MM.1S (cell line): ENCODE results near the gene MPZL1.

Source experiments
- DNase-seq: peaks from one replicate; pipeline ENCODE4 v3.0.0-alpha.2; 2015
- H2AFZ ChIP-seq: fragments of 300-600 bp; sonication (generic); 2 replicates; pipeline ENCODE4 v1.6.0; 2016; ENCODE audit warnings: antibody characterized with exemption, low read length
- H3F3A ChIP-seq: fragments of 300-600 bp; sonication (generic); 2 replicates; pipeline ENCODE4 v1.6.1; 2016; ENCODE audit warnings: mild to moderate bottlenecking, antibody characterized with exemption, low read length, moderate library complexity, mixed read lengths; ENCODE audit not compliant: insufficient read depth
- H3K27ac ChIP-seq: fragments of 300-600 bp; sonication (generic); 2 replicates; pipeline ENCODE4 v1.5.1; 2016; ENCODE audit warnings: mild to moderate bottlenecking, low read length
- H3K27me3 ChIP-seq: fragments of 300-600 bp; sonication (generic); replicated peaks from 2 replicates; pipeline ENCODE4 v1.6.0; 2016; ENCODE audit warnings: low read length; ENCODE audit not compliant: insufficient read depth
- H3K36me3 ChIP-seq: fragments of 300-600 bp; sonication (generic); replicated peaks from 2 replicates; pipeline ENCODE4 v1.6.1; 2016; ENCODE audit warnings: mild to moderate bottlenecking, low read length, mixed read lengths; ENCODE audit not compliant: insufficient read depth
- H3K4me1 ChIP-seq: fragments of 300-600 bp; sonication (generic); 2 replicates; pipeline ENCODE4 v1.6.1; 2016; ENCODE audit warnings: low read length, mixed read lengths
- H3K4me2 ChIP-seq: fragments of 300-600 bp; sonication (generic); 2 replicates; pipeline ENCODE4 v1.6.0; 2016; ENCODE audit warnings: low read depth, low read length
- H3K4me3 ChIP-seq: fragments of 300-600 bp; sonication (generic); 2 replicates; pipeline ENCODE4 v1.5.1; 2016; ENCODE audit warnings: low read length, mixed read lengths
- H3K79me2 ChIP-seq: fragments of 300-600 bp; sonication (generic); 2 replicates; pipeline ENCODE4 v1.6.1; 2016; ENCODE audit warnings: mixed run types, low read length, mixed read lengths
- H3K9ac ChIP-seq: fragments of 300-600 bp; sonication (generic); 2 replicates; pipeline ENCODE4 v1.6.1; 2016; ENCODE audit warnings: low read length, mixed read lengths
- H3K9me2 ChIP-seq: fragments of 300-600 bp; sonication (generic); replicated peaks from 2 replicates; pipeline ENCODE4 v1.6.1; 2016; ENCODE audit warnings: mild to moderate bottlenecking, low read length, mixed read lengths; ENCODE audit not compliant: insufficient read depth
- H3K9me3 ChIP-seq: fragments of 300-600 bp; sonication (generic); replicated peaks from 2 replicates; pipeline ENCODE4 v1.6.1; 2016; ENCODE audit warnings: mild to moderate bottlenecking, low read length, mixed read lengths; ENCODE audit not compliant: insufficient read depth
- H4K20me1 ChIP-seq: fragments of 300-600 bp; sonication (generic); 2 replicates; pipeline ENCODE4 v1.6.1; 2016; ENCODE audit warnings: mild to moderate bottlenecking, low read length, moderate library complexity, mixed read lengths; ENCODE audit not compliant: insufficient read depth
- EZH2 ChIP-seq: fragments of 300-600 bp; sonication (generic); optimal IDR thresholded peaks from 2 replicates; pipeline ENCODE3; 2017; ENCODE audit warnings: low read depth, mild to moderate bottlenecking, antibody characterized with exemption, low read length, mixed read lengths
- EZH2phosphoT487 ChIP-seq: fragments of 300-600 bp; sonication (generic); IDR thresholded peaks from 2 replicates; pipeline ENCODE4 v1.6.1; 2018; ENCODE audit warnings: antibody characterized with exemption, low read length
- TF ChIP-seq, protein P1 (sequence below): fragments of 300-600 bp; sonication (generic); IDR thresholded peaks from 2 replicates; pipeline ENCODE4 v1.5.1; 2016; ENCODE audit warnings: antibody characterized with exemption, low read length, mixed read lengths

MPZL1 gene

DNA sequence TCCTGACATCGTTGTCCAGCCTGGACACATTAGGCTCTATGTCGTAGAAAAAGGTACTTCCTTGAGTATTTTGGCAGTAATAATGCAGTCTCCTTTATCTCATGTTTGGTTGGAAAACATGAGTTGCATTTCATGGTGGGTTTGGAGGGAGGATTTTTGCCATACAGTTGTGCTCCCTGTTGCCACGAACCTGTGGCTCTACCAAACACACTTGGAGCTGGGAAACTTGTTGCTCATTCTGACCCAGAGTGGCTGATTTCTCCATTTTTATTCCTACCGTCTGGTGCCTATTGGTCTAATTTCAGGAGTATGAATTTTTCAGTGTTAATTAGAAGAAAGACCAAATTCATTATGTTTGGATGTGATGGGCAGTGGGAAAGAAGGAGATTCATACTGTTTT, 50.7 kb downstream of the MPZL1 start:
- no peak overlapping the region for H2AFZ ChIP-seq
- H3F3A ChIP-seq: no peaks in the 10 kb centered on the region
- no peaks in the 10 kb centered on the region for H3K9me3 ChIP-seq
- no peaks in the 10 kb centered on the region for H4K20me1 ChIP-seq
- no peak overlapping the region for H3K27ac ChIP-seq
- no peaks in the 10 kb centered on the region for H3K79me2 ChIP-seq
- no peaks in the 10 kb centered on the region for H3K9me2 ChIP-seq
- H3K4me2 ChIP-seq: no peak overlapping the region
- no peaks in the 10 kb centered on the region for H3K36me3 ChIP-seq
- no peaks in the 10 kb centered on the region for H3K4me1 ChIP-seq
- H3K9ac ChIP-seq: no peak overlapping the region
- H3K4me3 ChIP-seq: no peak overlapping the region
- TF ChIP-seq EZH2 (no peak), EZH2phosphoT487 (no peak)
- TF ChIP-seq, protein P1, sequence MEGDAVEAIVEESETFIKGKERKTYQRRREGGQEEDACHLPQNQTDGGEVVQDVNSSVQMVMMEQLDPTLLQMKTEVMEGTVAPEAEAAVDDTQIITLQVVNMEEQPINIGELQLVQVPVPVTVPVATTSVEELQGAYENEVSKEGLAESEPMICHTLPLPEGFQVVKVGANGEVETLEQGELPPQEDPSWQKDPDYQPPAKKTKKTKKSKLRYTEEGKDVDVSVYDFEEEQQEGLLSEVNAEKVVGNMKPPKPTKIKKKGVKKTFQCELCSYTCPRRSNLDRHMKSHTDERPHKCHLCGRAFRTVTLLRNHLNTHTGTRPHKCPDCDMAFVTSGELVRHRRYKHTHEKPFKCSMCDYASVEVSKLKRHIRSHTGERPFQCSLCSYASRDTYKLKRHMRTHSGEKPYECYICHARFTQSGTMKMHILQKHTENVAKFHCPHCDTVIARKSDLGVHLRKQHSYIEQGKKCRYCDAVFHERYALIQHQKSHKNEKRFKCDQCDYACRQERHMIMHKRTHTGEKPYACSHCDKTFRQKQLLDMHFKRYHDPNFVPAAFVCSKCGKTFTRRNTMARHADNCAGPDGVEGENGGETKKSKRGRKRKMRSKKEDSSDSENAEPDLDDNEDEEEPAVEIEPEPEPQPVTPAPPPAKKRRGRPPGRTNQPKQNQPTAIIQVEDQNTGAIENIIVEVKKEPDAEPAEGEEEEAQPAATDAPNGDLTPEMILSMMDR: no peak
- DNase-seq: no peak
- no peaks in the 10 kb centered on the region for H3K27me3 ChIP-seq

DNA sequence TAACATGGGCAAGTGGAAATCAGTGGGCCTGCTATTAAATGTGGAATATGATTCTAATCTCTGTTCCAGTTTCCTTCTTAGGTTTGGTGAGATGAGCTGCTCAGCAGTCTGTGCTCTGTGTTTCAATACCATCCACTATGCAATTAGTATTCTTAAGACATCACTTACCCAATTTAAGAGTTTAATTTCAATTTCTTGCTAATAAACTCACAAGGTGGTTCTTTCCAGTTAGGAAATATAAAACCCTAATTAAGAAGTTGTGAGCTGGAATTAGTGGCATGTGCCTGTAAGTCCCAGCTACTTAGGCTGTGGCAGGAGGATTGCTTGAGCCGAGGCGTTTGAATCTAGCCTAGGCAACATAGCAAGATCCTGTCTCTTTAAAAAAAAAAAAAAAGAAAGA, 51.7 kb downstream of the MPZL1 start:
- Histone ChIP-seq H2AFZ (no peak overlapping the region), H3K9me3 (no peaks in the 10 kb centered on the region), H4K20me1 (no peaks in the 10 kb centered on the region), H3K4me1 (no peaks in the 10 kb centered on the region), H3K79me2 (no peaks in the 10 kb centered on the region), H3K27me3 (no peaks in the 10 kb centered on the region), H3K4me2 (no peak overlapping the region), H3K9ac (no peak overlapping the region), H3F3A (no peaks in the 10 kb centered on the region), H3K4me3 (no peak overlapping the region), H3K36me3 (no peaks in the 10 kb centered on the region), H3K27ac (no peak overlapping the region), H3K9me2 (no peaks in the 10 kb centered on the region)
- TF ChIP-seq EZH2phosphoT487 (no peak), EZH2 (no peak)
- TF ChIP-seq, protein P1: no peak
- no peak for DNase-seq

DNA sequence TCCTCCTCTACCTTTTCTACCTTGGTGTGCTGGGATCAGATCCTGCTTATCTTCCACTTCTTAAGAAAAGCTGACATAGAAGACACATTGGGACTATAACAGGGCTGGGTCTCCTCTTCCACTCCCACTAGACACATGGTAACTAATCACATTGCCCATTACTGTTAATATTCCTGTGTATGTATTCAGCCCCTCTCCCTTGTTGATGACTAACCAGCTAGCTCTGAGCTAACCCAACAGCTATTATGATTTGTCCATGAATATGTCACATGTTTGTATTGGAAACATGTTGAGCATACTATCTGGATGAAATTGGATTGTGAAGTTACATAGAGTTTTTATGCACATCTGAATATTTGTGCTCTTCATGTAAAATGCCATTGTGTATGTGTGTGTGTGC, 52.9 kb downstream of the MPZL1 start:
- no peak for DNase-seq
- Histone ChIP-seq H3K4me2 (no peak overlapping the region), H2AFZ (no peak overlapping the region), H3K9me2 (no peaks in the 10 kb centered on the region), H3K9ac (no peak overlapping the region), H3K27me3 (no peaks in the 10 kb centered on the region), H3K27ac (no peak overlapping the region), H3F3A (no peaks in the 10 kb centered on the region), H3K9me3 (no peaks in the 10 kb centered on the region), H3K79me2 (no peaks in the 10 kb centered on the region), H3K36me3 (no peaks in the 10 kb centered on the region), H3K4me1 (no peaks in the 10 kb centered on the region), H3K4me3 (no peak overlapping the region), H4K20me1 (no peaks in the 10 kb centered on the region)
- TF ChIP-seq EZH2 (no peak), EZH2phosphoT487 (no peak)
- TF ChIP-seq, protein P1: no peak
